Subcutaneous abdominal adipose tissue (tissue), 5 donors: ENCODE results near the gene TCAP.
"Not testable (repeated sequence)": the region's sequence is repeated elsewhere in the genome, so short reads cannot be mapped to it uniquely, and the experiment has no call there.

ENCODE experiments used
- H3K27ac ChIP-seq: one replicate; pipeline ENCODE4 v1.7.0; 2013; ENCODE audit warnings: low read depth, mild to moderate bottlenecking, inconsistent platforms, low read length, moderate library complexity
- H3K27me3 ChIP-seq, 5 donors: one replicate each; pipeline ENCODE4 v1.7.0; 2013; ENCODE audit warnings: low read length in 5 of 5, inconsistent platforms in 1 of 5; ENCODE audit not compliant: control insufficient read depth in 5 of 5, insufficient read depth in 4 of 5
- H3K36me3 ChIP-seq, 5 donors: one replicate each; pipeline ENCODE4 v1.7.0; 2013; ENCODE audit warnings: low read length in 5 of 5; ENCODE audit not compliant: control insufficient read depth in 5 of 5, insufficient read depth in 5 of 5
- H3K4me1 ChIP-seq, 5 donors: one replicate each; pipeline ENCODE4 v1.7.0; 2013; ENCODE audit warnings: low read length in 5 of 5, mild to moderate bottlenecking in 3 of 5, moderate library complexity in 1 of 5; ENCODE audit not compliant: control insufficient read depth in 5 of 5, insufficient read depth in 5 of 5
- H3K4me3 ChIP-seq, 5 donors: one replicate each; pipeline ENCODE4 v1.7.0; 2013; ENCODE audit warnings: low read length in 5 of 5, low read depth in 1 of 5
- H3K9ac ChIP-seq, 5 donors: one replicate each; pipeline ENCODE4 v1.7.0; 2013; ENCODE audit warnings: low read length in 5 of 5, mild to moderate bottlenecking in 4 of 5, moderate library complexity in 3 of 5
- H3K9me3 ChIP-seq, 5 donors: one replicate each; pipeline ENCODE4 v1.7.0; 2013; ENCODE audit warnings: low read length in 5 of 5; ENCODE audit not compliant: control insufficient read depth in 5 of 5
- donor health status: healthy.
- donor health status: healthy.
- donor health status: healthy.
- donor health status: healthy.
- donor health status: healthy.

TCAP gene

DNA sequence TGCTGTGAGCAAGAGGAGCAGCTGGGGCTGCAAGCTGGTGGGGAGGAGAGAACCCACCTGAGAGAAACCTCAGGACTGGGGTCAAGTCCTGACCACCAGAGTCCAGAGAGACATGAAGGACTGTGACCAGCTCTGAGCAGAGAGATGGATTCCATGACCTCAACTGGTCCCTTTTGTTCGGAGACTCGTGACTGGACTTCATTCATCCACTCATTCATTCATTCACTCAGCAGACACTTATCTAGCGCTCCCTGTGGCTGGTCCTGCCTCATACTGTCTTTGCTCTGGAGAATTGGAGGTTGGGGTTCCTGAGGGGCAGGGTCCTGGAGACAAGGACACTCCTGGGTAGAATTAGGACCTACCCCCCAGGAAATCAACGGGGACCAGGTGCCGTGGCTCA, 38.8 kb downstream of the TCAP start:
- Histone ChIP-seq H3K4me1 (peaks cover 0 to 15% (median 13%) of the 10 kb centered on the region in 5 donors), H3K9ac (no peak overlapping the region), H3K27ac (no peak overlapping the region), H3K9me3 (no peaks in the 10 kb centered on the region), H3K36me3 (peaks cover 0 to 18% (median 15%) of the 10 kb centered on the region in 5 donors), H3K27me3 (peaks cover 0 to 13% (median 8%) of the 10 kb centered on the region in 5 donors), H3K4me3 (no peak overlapping the region)

DNA sequence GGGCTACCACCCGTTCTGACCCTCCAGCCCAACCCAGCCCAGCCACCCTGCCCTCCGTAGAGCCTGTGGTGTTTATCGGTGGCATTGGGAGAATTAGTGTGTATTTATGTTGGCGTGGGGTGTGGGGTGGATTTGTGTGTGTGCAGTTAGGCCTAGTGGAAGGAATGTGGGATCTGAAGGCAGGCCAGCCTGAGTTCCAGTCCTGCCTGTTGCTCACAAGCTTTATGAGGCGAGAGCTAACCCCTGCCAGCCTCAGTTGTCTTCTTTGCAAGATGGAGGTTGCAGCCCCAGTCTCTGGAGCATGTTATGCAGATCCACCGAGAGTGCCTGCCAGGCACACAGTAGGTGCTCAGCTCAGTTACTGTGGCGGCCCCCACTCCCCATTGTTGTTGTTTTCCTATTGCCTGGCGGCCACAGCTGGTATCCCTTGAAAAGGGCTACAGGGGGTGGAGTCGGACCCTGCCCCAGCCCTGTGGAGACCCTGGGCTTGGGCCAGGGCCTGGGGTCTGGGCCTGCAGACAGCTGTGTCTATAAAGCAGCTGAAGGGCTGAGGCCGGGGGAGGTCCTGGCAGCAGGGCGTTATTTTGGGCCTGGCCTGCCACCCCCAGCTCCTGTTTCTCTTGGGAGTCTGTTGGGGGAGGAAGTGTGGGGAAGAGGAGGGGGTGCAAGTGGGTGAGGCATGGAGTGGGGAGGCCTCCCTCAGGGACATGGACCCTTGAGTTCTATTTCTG, 39.8 kb downstream of the TCAP start:
- H3K9ac ChIP-seq = no peak overlapping the region
- H3K27me3 ChIP-seq = peaks cover 0 to 13% (median 5%) of the 10 kb centered on the region in 5 donors
- H3K27ac ChIP-seq = no peak overlapping the region
- no peak overlapping the region for H3K4me3 ChIP-seq
- peaks cover 0 to 9% (median 8%) of the 10 kb centered on the region in 5 donors for H3K4me1 ChIP-seq
- peaks cover 0 to 27% (median 22%) of the 10 kb centered on the region in 5 donors for H3K36me3 ChIP-seq
- no peaks in the 10 kb centered on the region for H3K9me3 ChIP-seq

DNA sequence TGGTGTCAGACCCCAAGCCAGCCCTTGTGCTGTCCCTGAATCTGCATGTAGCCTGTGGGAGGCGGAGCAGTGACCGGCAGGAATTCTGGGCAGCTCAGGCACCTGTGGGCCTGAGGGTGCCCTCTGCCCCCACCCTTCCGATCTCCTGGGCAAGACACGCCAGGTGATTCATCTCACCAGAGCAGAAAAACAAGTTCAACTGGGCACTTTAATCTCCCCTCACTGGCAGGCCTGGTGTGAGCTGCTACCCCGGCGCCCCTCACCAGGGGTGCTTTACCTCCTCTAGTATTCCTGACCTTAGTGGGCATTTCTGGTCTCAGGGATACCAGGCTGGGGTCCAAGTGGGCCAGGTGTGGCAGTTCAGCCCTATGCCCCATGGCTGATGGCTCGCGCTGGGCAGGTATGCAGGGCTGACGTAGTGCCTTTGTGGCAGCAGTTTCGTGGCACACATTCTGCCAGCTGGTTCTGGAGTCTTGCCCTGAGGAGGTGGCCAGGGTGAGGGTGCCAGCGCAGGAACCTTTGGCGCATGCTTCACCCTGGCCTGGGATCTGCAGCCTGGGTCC, 40.7 kb downstream of the TCAP start:
- Histone ChIP-seq H3K36me3 (peaks cover 0 to 34% (median 28%) of the 10 kb centered on the region in 5 donors), H3K27ac (no peak overlapping the region), H3K27me3 (peaks cover 0 to 9% (median 5%) of the 10 kb centered on the region in 5 donors), H3K9ac (no peak overlapping the region), H3K9me3 (no peaks in the 10 kb centered on the region), H3K4me3 (no peak overlapping the region), H3K4me1 (peaks cover 0 to 8% (median 6%) of the 10 kb centered on the region in 5 donors)

DNA sequence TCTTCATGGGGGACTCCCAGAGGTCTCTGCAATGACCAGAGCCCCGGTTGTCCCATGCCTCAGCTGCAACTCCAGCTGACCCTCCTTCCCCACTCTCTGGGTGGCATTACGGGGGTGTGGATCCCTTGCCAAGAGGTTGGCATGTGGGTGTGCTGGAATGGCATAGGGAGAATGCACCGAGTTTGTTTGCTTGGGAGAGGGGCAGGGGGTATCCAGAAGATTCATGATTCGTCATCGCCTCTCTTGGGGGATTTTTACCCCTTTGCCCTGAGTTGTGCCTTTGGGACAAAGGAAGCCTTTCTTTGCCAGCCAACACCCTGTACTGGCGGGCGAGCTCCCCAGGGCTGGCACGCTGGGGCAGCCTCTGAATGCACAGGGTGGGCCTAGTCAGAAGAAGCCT, 41.2 kb downstream of the TCAP start:
- H3K27ac ChIP-seq = no peak overlapping the region
- no peak overlapping the region for H3K4me3 ChIP-seq
- H3K9me3 ChIP-seq = no peaks in the 10 kb centered on the region

DNA sequence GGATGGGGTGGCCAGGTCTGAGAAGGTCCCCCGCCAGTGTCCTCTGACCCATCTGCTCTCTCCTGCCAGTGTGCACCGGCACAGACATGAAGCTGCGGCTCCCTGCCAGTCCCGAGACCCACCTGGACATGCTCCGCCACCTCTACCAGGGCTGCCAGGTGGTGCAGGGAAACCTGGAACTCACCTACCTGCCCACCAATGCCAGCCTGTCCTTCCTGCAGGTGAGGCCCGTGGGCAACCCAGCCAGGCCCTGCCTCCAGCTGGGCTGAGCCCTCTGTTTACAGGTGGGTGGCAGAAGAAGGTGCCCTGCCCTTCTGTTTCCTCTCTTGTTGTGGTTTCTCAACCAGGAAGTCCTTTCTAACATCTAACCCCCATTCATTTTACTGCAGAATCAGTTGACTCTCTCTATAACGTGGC, 41.8 kb downstream of the TCAP start:
- Histone ChIP-seq H3K36me3 (peaks cover 0 to 39% (median 33%) of the 10 kb centered on the region in 5 donors), H3K9ac (no peak overlapping the region), H3K27me3 (no peaks in the 10 kb centered on the region), H3K4me3 (no peak overlapping the region), H3K4me1 (no peaks in the 10 kb centered on the region), H3K9me3 (no peaks in the 10 kb centered on the region), H3K27ac (no peak overlapping the region)

More for the DNA sequence above, 41.2 kb downstream of the TCAP start:
- Histone ChIP-seq H3K36me3 (peaks cover 0 to 34% (median 28%) of the 10 kb centered on the region in 5 donors), H3K9ac (no peak overlapping the region), H3K4me1 (peaks cover 0 to 3% (median under 1%) of the 10 kb centered on the region in 5 donors), H3K27me3 (peaks cover 0 to 5% (median 1%) of the 10 kb centered on the region in 5 donors)

DNA sequence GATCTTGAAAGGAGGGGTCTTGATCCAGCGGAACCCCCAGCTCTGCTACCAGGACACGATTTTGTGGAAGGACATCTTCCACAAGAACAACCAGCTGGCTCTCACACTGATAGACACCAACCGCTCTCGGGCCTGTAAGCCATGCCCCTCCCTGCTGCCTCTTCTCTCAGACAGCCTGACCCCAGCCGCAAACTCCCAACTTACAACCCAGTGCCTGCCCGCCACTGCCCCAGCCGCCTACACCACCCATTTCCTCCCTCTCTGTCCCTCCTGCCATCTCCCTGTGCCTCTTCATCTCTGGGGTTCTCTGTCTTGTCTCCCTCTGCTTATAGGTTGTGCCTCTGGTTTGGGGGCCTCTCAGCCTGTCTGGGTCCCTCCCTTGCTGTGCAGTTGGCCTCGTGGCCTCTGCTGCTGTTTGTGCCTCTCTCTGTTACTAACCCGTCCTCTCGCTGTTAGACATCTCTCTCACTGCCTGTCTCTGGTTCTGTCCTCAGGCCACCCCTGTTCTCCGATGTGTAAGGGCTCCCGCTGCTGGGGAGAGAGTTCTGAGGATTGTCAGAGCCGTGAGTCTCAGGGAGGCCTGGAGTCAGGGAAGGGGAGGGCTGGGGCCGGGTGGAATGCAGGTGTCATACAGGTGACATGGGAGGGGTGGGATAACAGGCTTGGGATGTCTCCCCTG, 44.3 kb downstream of the TCAP start:
- peaks cover 0 to 50% (median 35%) of the 10 kb centered on the region in 5 donors for H3K36me3 ChIP-seq
- no peaks in the 10 kb centered on the region for H3K9me3 ChIP-seq
- H3K27me3 ChIP-seq = no peaks in the 10 kb centered on the region
- H3K4me3 ChIP-seq = no peak overlapping the region
- no peaks in the 10 kb centered on the region for H3K4me1 ChIP-seq
- H3K27ac ChIP-seq = no peak overlapping the region
- no peak overlapping the region for H3K9ac ChIP-seq

DNA sequence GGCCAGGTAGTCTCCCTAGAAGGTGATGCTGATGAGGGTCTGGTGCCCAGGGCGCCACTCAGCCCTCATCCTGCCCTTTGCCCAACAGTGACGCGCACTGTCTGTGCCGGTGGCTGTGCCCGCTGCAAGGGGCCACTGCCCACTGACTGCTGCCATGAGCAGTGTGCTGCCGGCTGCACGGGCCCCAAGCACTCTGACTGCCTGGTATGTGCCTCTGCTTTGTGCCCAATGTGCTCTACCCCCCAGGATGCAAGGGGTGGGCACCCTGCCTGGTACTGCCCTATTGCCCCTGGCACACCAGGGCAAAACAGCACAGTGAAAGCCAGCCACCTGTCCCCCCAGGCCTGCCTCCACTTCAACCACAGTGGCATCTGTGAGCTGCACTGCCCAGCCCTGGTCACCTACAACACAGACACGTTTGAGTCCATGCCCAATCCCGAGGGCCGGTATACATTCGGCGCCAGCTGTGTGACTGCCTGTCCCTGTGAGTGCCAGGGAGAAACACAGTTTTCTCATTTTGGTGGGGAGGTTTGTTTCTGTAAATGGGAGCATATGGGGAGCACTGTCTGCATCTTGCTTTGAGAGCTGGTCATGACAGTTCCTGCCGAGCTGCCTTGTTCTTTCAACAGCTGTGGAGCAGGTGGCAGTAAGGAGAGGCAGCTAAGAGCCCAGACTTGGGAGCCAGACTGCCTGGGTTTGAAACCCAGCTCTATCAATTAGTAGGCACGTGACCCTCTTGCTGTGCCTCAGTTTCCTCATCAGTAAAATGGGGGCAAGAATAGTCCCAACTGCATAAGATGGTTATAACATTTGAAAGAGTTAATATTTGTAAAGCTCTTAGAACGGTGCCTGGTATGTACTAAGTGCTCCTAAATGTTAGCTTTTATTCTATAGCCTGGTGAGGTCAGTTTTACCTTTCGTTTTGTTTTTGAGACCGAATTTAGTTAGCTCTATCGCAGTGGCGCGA, 45.1 kb downstream of the TCAP start:
- H3K9me3 ChIP-seq = no peaks in the 10 kb centered on the region
- H3K36me3 ChIP-seq = peaks cover 0 to 54% (median 38%) of the 10 kb centered on the region in 5 donors
- H3K4me1 ChIP-seq = no peaks in the 10 kb centered on the region
- no peak overlapping the region for H3K9ac ChIP-seq
- H3K27me3 ChIP-seq = no peaks in the 10 kb centered on the region
- H3K27ac ChIP-seq = no peak overlapping the region
- no peak overlapping the region for H3K4me3 ChIP-seq

DNA sequence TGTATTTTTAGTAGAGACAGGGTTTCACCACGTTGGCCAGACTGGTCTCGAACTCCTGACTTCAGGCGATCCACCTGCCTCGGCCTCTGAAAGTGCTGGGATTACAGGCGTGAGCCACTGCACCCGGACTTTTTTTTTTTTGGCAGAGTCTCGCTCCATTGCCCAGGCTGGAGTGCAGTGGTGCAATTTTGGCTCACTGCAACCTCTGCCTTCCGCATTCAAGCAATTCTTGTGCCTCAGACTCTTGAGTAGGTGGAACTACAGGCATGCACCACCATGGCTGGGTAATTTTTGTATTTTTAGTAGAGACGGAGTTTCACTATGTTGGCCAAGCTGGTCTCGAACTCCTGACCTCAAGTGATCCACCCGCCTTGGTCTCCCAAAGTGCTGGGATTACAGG, 45.9 kb downstream of the TCAP start:
- not testable (repeated sequence) for H3K4me3 ChIP-seq, H3K27ac ChIP-seq, H3K9ac ChIP-seq, H3K9me3 ChIP-seq, H3K27me3 ChIP-seq, H3K4me1 ChIP-seq
- peaks cover 0 to 62% (median 46%) of the 10 kb centered on the region in 5 donors for H3K36me3 ChIP-seq

DNA sequence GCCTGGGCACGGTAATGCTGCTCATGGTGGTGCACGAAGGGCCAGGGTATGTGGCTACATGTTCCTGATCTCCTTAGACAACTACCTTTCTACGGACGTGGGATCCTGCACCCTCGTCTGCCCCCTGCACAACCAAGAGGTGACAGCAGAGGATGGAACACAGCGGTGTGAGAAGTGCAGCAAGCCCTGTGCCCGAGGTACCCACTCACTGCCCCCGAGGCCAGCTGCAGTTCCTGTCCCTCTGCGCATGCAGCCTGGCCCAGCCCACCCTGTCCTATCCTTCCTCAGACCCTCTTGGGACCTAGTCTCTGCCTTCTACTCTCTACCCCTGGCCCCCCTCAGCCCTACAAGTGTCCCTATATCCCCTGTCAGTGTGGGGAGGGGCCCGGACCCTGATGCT, 46.7 kb downstream of the TCAP start:
- H3K4me1 ChIP-seq = no peaks in the 10 kb centered on the region
- H3K27me3 ChIP-seq = no peaks in the 10 kb centered on the region
- no peaks in the 10 kb centered on the region for H3K9me3 ChIP-seq
- peaks cover 0 to 68% (median 49%) of the 10 kb centered on the region in 5 donors for H3K36me3 ChIP-seq
- no peak overlapping the region for H3K27ac ChIP-seq
- no peak overlapping the region for H3K4me3 ChIP-seq
- H3K9ac ChIP-seq = no peak overlapping the region
